GM19193 (cell line): ENCODE measurements around the gene RNF44.
A peak's percentile ranks its signal among the peaks of the same experiment; 100 is the strongest.

Experiments
- POLR2A ChIP-seq: IDR thresholded peaks from 4 replicates; pipeline ENCODE4 v1.6.1; 2011; ENCODE audit not compliant: insufficient read depth, insufficient read length; ENCODE audit errors: extremely low read depth

RNF44 gene

DNA sequence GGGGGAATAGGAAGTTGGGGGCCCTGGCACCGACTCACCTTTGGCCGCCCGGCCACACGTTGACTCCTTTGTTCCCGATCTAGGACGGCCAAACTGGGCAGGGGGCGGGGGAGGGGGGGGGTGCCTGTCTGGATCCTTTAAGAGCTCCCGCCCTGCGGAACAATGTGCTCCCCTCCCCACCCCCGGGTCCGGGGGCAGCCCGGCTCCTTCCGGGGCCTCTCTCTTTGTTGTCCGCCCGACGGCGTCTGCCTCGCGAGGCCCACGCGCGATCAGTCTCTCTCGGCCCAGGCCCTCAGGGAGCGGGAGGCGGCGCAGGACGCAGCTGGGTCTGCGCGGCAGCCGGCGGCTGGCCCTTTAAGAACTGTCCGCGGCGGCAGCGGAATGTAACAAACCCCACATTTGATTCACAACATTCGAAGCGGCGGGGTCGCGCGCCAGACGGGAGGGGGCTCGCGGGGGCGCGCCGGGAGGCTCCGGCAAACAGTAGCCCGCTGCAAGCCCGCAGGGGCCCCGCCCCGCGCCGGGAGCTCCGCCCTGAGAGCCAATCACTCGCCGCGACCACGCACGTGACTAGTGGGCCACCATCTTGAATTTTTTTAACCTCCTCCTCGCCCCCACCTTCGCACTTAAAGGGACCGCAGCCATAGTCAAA lies at the start of gene RNF44:
RNF44 (minus strand) TSS at position 501 of the 652 bp plus-strand sequence. CDS start 4,930 bp downstream, outside the sequence.
- TF ChIP-seq POLR2A: peak; percentile 52

DNA sequence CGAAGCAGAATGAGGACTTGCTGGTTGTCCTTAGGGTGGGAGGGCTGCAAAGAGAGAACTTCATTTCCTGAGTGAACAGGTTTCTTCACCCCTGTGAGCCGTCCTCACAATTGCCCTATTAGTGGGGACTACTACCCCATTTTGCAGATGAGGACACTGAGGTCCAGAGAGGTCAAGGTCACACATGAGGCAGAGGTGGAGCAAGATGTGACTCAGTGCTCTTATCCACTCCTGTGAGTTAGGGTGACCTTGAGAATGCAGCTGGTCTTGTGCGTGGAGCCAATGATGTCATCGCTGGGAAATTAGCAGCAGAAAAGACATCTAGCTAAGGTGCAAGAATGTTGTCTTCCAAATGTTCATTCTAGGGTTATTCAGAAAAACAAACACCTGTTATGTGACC lies 45.9 kb upstream of the RNF44 start:
- TF ChIP-seq POLR2A: no peak

DNA sequence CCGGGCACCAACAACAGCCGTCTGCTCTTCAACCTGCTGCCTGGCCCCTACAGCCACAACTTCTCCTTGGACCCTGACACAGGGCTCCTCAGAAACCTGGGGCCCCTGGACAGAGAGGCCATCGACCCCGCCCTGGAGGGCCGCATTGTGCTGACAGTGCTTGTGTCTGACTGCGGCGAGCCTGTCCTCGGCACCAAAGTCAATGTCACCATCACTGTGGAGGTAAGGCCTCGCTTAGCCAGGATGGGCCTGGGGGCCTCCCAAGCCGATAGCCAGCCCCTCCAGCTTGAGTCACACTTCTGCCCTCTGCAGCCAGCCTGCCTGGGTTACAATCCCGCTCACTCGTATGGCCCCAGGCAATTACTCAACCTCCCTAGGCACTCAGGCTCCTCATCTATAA lies 44.2 kb upstream of the RNF44 start:
- TF ChIP-seq POLR2A: no peak

GRCh38 chr5:176579323-176579722 lies 42.1 kb upstream of the RNF44 start:
- TF ChIP-seq POLR2A: no peak

DNA sequence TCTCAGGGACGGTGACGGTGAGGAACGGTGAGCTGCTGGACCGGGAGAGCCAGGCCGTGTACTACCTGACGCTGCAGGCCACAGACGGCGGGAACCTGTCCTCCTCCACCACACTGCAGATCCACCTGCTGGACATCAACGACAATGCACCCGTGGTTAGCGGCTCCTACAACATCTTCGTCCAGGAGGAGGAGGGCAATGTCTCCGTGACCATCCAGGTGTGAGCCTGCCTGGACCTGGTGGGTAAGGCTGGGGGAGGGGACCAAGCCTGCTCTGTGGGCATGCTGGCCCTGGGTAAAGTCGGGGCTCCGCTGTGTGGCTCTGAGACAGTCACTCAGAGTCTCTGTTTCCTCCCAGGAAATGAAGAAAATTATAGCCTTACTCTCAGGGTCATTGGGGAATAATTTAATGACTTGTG lies 41.2 kb upstream of the RNF44 start:
- no peak for TF ChIP-seq POLR2A

DNA sequence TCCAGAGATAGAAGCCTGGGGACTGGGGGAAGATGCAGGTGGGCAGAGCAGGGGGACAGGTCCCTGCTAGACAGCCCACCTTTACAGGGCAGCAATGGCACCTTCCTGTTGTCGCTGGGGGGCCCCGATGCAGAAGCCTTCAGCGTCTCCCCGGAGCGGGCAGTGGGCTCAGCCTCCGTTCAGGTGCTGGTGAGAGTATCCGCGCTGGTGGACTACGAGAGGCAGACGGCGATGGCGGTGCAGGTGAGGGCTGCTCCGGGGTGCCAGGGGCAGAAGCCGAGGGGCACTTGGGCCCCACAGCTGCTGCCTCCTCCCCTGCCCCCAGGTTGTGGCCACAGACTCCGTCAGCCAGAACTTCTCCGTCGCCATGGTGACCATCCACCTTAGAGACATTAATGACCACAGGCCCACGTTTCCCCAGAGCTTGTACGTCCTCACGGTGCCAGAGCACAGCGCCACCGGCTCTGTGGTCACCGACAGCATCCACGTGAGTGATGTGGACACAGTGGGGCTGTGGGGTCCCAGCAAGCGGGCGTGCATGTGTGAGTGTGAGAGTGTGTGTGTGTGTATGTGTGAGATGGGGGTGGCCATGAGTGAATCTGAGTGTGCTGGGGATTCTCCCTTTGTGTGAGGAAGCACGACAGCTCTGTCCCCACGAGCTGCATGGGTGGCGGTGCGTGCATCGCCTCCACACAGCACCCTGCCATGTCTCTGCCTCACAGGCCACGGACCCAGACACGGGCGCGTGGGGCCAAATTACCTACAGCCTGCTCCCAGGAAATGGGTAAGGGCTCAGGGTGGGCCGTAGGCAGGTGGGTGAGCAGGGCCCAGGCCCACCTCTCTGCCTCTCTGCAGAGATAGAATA lies 40.3 kb upstream of the RNF44 start:
- TF ChIP-seq POLR2A: no peak

GRCh38 chr5:176575488-176576422 lies 38.6 kb upstream of the RNF44 start:
- TF ChIP-seq POLR2A: no peak

DNA sequence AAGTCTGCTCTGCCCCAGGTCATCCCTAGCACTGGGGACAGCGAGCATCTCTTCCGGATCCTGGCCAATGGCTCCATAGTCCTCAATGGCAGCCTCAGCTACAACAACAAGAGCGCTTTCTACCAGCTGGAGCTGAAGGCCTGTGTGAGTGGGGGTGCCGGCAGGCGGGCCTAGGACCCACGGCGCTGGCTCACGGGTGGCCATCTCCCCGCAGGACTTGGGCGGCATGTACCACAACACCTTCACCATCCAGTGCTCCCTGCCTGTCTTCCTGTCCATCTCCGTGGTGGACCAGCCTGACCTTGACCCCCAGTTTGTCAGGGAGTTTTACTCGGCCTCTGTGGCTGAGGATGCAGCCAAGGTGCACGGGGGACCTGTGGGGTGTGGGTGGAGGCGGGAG lies 37.9 kb upstream of the RNF44 start:
- no peak for TF ChIP-seq POLR2A

DNA sequence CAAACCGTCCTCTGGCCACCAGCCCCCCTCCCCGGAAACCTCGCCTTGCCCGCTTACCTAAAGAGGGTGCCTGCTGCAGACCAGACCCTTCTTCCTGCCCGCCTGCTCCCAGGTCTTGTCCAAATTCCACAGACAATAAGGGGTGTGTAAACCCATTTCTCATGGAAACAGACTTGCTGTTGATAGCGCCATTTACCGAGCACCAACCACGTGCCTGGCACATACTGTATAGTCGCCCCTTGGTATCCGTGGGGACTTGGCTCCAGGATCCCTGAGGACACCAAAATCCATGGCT lies 37.0 kb upstream of the RNF44 start:
- no peak for TF ChIP-seq POLR2A

- TF ChIP-seq POLR2A: no peak
Observed at GRCh38 chr5:176573564-176574296, 36.5 kb upstream of the RNF44 start.

DNA sequence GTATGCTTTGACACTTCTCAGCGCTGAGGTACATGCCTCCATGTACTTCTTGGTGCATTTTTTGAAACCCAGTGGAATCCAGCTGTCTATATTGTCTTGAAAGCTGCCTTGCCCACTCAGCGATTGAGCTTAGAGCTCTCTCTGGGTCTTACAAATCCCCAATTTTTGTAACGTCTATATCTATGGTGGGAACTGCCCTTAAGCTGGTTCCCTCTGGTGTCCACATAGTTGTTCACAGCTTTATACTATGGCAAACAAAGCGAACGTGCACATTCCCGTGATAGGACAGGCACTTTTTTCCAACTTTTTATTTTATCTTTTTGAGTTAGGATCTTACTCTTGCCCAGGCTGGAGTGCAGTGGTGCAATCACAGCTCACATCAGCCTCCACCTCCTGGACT lies 32.8 kb upstream of the RNF44 start:
- no peak for TF ChIP-seq POLR2A

- no peak for TF ChIP-seq POLR2A
Observed at GRCh38 chr5:176568657-176569056, 31.5 kb upstream of the RNF44 start.

GRCh38 chr5:176565760-176566288 lies 28.6 kb upstream of the RNF44 start:
- no peak for TF ChIP-seq POLR2A

DNA sequence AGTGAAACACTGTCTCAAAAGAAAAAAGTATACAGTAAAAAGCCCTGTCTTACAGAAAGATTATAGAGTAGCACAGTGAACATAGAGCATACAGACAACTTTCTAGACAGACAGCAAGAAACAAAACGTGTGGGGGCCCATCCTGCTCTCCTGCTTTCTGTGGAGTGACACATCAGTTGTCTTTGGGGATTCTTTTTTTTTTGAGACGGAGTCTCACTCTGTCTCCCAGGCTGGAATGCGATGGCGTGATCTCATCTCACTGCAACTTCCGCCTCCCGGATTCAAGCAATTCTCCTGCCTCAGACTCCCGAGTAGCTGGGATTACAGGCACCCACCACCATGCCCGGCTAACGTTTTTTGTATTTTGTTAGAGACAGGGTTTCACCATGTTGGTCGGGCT lies 26.8 kb upstream of the RNF44 start:
- no peak for TF ChIP-seq POLR2A
